ENCODE data around the gene CPEB4. TPM values are rescaled to one million over a fixed set of nuclear protein-coding genes. Genes with fewer than 3 reads are reported as not detected.

Gene CPEB4
- total RNA-seq, 1 experiment from 2014 or later: 8.7 TPM

GRCh38 chr5:173920866-173921555, 32.9 kb downstream of the CPEB4 start:
- Histone ChIP-seq H3K4ac (ENCODE audit: low read depth, low read length) (no peak overlapping the region), H3K56ac (ENCODE audit: insufficient read length, low read depth, low read length) (no peak overlapping the region), H3K27me3 (ENCODE audit: insufficient read depth, low read length) (no peaks in the 10 kb centered on the region), H3K14ac (ENCODE audit: insufficient read depth, low read length) (no peak overlapping the region), H3K27ac (ENCODE audit: insufficient read length, low read depth, low read length) (no peak overlapping the region), H2AK5ac (ENCODE audit: insufficient read length, low read length) (no peak overlapping the region), H2BK15ac (ENCODE audit: low read depth, low read length) (no peak overlapping the region), H4K5ac (ENCODE audit: insufficient read length, low read depth, low read length) (no peak overlapping the region), H2BK120ac (ENCODE audit: low read depth, low read length, poor library complexity, severe bottlenecking) (no peak overlapping the region), H2BK5ac (ENCODE audit: insufficient read length, low read length) (no peak overlapping the region), H4K91ac (ENCODE audit: insufficient read length, low read depth, low read length) (no peak overlapping the region), H3K9me3 (ENCODE audit: control insufficient read depth, low read depth, low read length) (no peaks in the 10 kb centered on the region), H2BK12ac (ENCODE audit: insufficient read length, low read depth, low read length) (no peak overlapping the region), H2BK20ac (ENCODE audit: low read depth, low read length, poor library complexity, severe bottlenecking) (no peak overlapping the region), H3T11ph (ENCODE audit: low read length) (no peak overlapping the region), H3K18ac (ENCODE audit: insufficient read length, low read depth, low read length) (no peak overlapping the region), H4K8ac (replicated peaks; ENCODE audit: insufficient read length, low read depth, low read length) (no peak overlapping the region), H3K23ac (ENCODE audit: insufficient read length, low read depth, low read length) (no peak overlapping the region), H3K4me2 (ENCODE audit: insufficient read depth, insufficient read length, low read length) (no peak overlapping the region), H3K23me2 (ENCODE audit: insufficient read length, low read depth, low read length, poor library complexity, severe bottlenecking) (no peaks in the 10 kb centered on the region), H3K9ac (ENCODE audit: extremely low read depth, insufficient read length, low read length) (no peak overlapping the region), H2AFZ (ENCODE audit: low read length) (no peak overlapping the region), H4K20me1 (ENCODE audit: control insufficient read depth, insufficient read depth, insufficient read length) (no peaks in the 10 kb centered on the region), H3K79me1 (ENCODE audit: insufficient read depth, low read depth, low read length, poor library complexity, severe bottlenecking) (no peaks in the 10 kb centered on the region), H3K4me1 (ENCODE audit: insufficient read depth, low read length) (peaks cover 5% of the 10 kb centered on the region; the same call in 1 of the 2 replicates), H3K79me2 (ENCODE audit: insufficient read depth, low read length) (no peaks in the 10 kb centered on the region; the same call in 1 of the 2 replicates)
- TF ChIP-seq CTCF (conservative IDR thresholded peaks at IDR 0.05): no peak
- Mint-ChIP-seq H3K27me3 (ENCODE audit: low read depth) (no peaks in the 10 kb centered on the region), H3K4me3 (no peak overlapping the region), H3K36me3 (ENCODE audit: insufficient read depth in 1 of 3, low read depth in 3 of 3) (no peaks in the 10 kb centered on the region), H3K9me3 (no peaks in the 10 kb centered on the region), H3K27ac (no peak overlapping the region), H3K4me1 (peaks cover 29 to 45% of the 10 kb centered on the region in 2 experiments)
- no CpG with 5 or more reads among the region's 3 CpGs for WGBS (ENCODE audit: extremely low coverage, insufficient read length, low lambda C conversion rate)
- no peak for DNase-seq

All from H9 (cell line).